Measurements from ENCODE around the gene OTOR. TPM values are rescaled to one million over a fixed set of nuclear protein-coding genes. Genes with fewer than 3 reads are reported as not detected.

OTOR gene
- total RNA-seq, 4 donors from 2014 or later = not detected

GRCh38 chr20:16764560-16764959 is 16.4 kb downstream of the OTOR start:
- Histone ChIP-seq H3K4me1 (peaks cover 0 to 27% (median 0%) of the 10 kb centered on the region in 3 donors), H3K36me3 (no peaks in the 10 kb centered on the region), H3K27me3 (peaks cover 0 to 17% (median 0%) of the 10 kb centered on the region in 4 donors), H3K4me3 (no peak overlapping the region), H3K9me3 (no peaks in the 10 kb centered on the region), H3K27ac (no peak overlapping the region)
- intact Hi-C loops (cut with DNase I) = no loop called here
- TF ChIP-seq POLR2A (IDR thresholded peaks at IDR 0.05) = no peak
- TF ChIP-seq CTCF (IDR thresholded peaks at IDR 0.05) = no peak
- 33 to 43% methylated on average over 4 of the region's 4 CpGs for WGBS, 2 donors
- DNase-seq = no peak

DNA sequence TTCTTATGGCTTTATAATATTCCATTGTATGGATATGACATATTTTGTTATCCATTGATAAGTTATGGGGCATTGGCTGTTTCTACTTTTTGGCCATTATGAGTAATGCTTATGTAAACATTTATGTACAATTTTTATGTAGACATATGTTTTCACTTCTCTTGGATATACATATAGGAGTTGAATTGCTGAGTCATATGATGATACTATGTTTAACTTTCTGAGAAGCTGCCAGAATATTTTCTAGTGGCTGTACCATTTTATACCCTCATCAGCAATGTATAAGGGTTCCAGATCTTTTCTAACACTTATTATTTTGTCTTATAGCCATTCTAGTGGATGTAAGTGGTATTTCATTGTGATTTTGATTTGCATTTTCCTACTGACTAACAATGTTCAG is 23.1 kb downstream of the OTOR start:
- TF ChIP-seq CTCF (IDR thresholded peaks at IDR 0.05) (no peak), POLR2A (IDR thresholded peaks at IDR 0.05) (no peak)
- DNase-seq = no peak
- no peaks in the 10 kb centered on the region for H3K4me1 ChIP-seq
- no peaks in the 10 kb centered on the region for H3K9me3 ChIP-seq
- H3K4me3 ChIP-seq = no peak overlapping the region
- peaks cover 0 to 10% (median 0%) of the 10 kb centered on the region in 4 donors for H3K27me3 ChIP-seq
- intact Hi-C loops (cut with DNase I) = no loop called here
- no peak overlapping the region for H3K27ac ChIP-seq
- no peaks in the 10 kb centered on the region for H3K36me3 ChIP-seq

DNA sequence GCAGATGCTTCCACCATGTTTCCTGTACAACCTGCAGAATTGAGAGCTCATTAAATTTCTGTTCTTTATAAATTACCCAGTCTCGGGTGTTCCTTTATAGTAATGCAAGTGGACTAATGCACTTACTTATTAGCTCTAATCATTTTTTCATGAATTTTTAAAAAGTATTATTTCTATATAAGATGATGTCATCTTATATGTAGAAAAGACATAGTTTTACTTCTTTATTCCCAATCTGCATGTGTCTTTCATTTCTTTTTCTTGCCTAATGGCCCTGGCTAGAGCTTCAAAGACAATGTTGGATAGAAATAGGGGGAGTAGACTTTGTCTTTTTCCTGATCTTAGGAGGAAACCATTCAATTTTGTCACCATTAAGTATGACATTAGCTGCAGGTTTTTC is 27.8 kb downstream of the OTOR start:
- no peak for DNase-seq
- Histone ChIP-seq H3K4me3 (no peak overlapping the region), H3K9me3 (no peaks in the 10 kb centered on the region), H3K36me3 (no peaks in the 10 kb centered on the region), H3K27me3 (peaks cover 0 to 4% (median 0%) of the 10 kb centered on the region in 4 donors), H3K27ac (no peak overlapping the region), H3K4me1 (no peaks in the 10 kb centered on the region)
- 53 to 57% methylated on average over 1 of the region's 1 CpG for WGBS, 2 donors
- TF ChIP-seq CTCF (IDR thresholded peaks at IDR 0.05) (no peak), POLR2A (IDR thresholded peaks at IDR 0.05) (no peak)
- intact Hi-C loops (cut with DNase I) = no loop called here

- Histone ChIP-seq H3K27ac (no peak overlapping the region), H3K36me3 (no peaks in the 10 kb centered on the region), H3K4me3 (no peak overlapping the region), H3K9me3 (peaks cover 0 to 4% (median 4%) of the 10 kb centered on the region in 3 donors), H3K27me3 (peaks cover 0 to 4% (median 0%) of the 10 kb centered on the region in 4 donors), H3K4me1 (no peaks in the 10 kb centered on the region)
- 63 to 75% methylated on average over 1 of the region's 1 CpG for WGBS, 2 donors
- intact Hi-C loops (cut with DNase I) = no loop called here
- TF ChIP-seq CTCF (IDR thresholded peaks at IDR 0.05) (no peak), POLR2A (IDR thresholded peaks at IDR 0.05) (no peak)
- no peak for DNase-seq
These were observed 29.0 kb downstream of the OTOR start for GRCh38 chr20:16777126-16777525.

- 78 to 90% methylated on average over 1 of the region's 1 CpG for WGBS, 2 donors
- Histone ChIP-seq H3K27me3 (peaks cover 0 to 4% (median 0%) of the 10 kb centered on the region in 4 donors), H3K4me3 (no peak overlapping the region), H3K4me1 (no peaks in the 10 kb centered on the region), H3K27ac (no peak overlapping the region), H3K9me3 (peaks cover 0 to 7% (median 4%) of the 10 kb centered on the region in 3 donors), H3K36me3 (no peaks in the 10 kb centered on the region)
- DNase-seq = no peak
- intact Hi-C loops (cut with DNase I) = no loop called here
- TF ChIP-seq CTCF (IDR thresholded peaks at IDR 0.05) = no peak
- no peak for TF ChIP-seq POLR2A (IDR thresholded peaks at IDR 0.05)
These were observed 30.0 kb downstream of the OTOR start for GRCh38 chr20:16778159-16778558.

All from esophagus squamous epithelium (tissue), 5 donors.